ENCODE results near the gene CD209. TPM values are rescaled to one million over a fixed set of nuclear protein-coding genes. Genes with fewer than 3 reads are reported as not detected.

Gene CD209
- total RNA-seq, 1 donor from 2014 or later = not detected

DNA sequence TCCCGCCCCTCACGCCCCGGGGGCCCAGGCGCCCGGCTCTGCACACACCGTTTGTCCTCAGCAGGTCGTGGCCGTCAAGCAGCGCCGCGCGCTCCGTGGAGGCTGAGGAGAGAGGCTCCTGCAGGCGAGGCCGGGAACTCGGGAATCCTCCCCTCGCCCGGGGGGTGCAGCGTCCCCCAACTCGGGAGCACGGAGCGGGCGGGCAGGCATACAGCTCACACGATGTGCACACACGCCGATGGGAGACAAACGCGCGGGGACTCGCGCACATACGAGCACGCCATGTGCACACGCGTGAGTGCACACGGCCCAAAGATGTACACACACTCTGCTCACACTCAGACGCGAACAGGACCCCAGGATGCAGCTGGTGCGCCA lies 16.1 kb downstream of the CD209 start:
- Histone ChIP-seq H3K79me2 (ENCODE audit: low read depth) (no peaks in the 10 kb centered on the region), H3K36me3 (no peaks in the 10 kb centered on the region), H3F3A (ENCODE audit: low read depth) (no peaks in the 10 kb centered on the region), H4K20me1 (ENCODE audit: low read depth) (peaks cover 4% of the 10 kb centered on the region), H2AFZ (replicated peaks) (no peak overlapping the region), H3K4me1 (no peaks in the 10 kb centered on the region), H3K27ac (no peak overlapping the region), H3K4me2 (no peak overlapping the region), H3K4me3 (no peak overlapping the region), H3K9ac (no peak overlapping the region), H3K9me3 (ENCODE audit: low read depth) (no peaks in the 10 kb centered on the region), H3K27me3 (peaks cover 100% of the 10 kb centered on the region)
- Mint-ChIP-seq H3K36me3 (no peaks in the 10 kb centered on the region), H3K27me3 (ENCODE audit: insufficient read depth, low read depth) (peaks cover 47% of the 10 kb centered on the region), H3K9me3 (peaks cover 3% of the 10 kb centered on the region), H3K27ac (no peak overlapping the region), H3K4me1 (no peaks in the 10 kb centered on the region), H3K4me3 (no peak overlapping the region)
- TF ChIP-seq EZH2phosphoT487 (IDR thresholded peaks at IDR 0.05) (no peak), EZH2 (IDR thresholded peaks at IDR 0.05) (no peak)
- TF ChIP-seq, protein P1, sequence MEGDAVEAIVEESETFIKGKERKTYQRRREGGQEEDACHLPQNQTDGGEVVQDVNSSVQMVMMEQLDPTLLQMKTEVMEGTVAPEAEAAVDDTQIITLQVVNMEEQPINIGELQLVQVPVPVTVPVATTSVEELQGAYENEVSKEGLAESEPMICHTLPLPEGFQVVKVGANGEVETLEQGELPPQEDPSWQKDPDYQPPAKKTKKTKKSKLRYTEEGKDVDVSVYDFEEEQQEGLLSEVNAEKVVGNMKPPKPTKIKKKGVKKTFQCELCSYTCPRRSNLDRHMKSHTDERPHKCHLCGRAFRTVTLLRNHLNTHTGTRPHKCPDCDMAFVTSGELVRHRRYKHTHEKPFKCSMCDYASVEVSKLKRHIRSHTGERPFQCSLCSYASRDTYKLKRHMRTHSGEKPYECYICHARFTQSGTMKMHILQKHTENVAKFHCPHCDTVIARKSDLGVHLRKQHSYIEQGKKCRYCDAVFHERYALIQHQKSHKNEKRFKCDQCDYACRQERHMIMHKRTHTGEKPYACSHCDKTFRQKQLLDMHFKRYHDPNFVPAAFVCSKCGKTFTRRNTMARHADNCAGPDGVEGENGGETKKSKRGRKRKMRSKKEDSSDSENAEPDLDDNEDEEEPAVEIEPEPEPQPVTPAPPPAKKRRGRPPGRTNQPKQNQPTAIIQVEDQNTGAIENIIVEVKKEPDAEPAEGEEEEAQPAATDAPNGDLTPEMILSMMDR (IDR thresholded peaks at IDR 0.05) = no peak
- no peak for DNase-seq (ENCODE audit: low spot score)

DNA sequence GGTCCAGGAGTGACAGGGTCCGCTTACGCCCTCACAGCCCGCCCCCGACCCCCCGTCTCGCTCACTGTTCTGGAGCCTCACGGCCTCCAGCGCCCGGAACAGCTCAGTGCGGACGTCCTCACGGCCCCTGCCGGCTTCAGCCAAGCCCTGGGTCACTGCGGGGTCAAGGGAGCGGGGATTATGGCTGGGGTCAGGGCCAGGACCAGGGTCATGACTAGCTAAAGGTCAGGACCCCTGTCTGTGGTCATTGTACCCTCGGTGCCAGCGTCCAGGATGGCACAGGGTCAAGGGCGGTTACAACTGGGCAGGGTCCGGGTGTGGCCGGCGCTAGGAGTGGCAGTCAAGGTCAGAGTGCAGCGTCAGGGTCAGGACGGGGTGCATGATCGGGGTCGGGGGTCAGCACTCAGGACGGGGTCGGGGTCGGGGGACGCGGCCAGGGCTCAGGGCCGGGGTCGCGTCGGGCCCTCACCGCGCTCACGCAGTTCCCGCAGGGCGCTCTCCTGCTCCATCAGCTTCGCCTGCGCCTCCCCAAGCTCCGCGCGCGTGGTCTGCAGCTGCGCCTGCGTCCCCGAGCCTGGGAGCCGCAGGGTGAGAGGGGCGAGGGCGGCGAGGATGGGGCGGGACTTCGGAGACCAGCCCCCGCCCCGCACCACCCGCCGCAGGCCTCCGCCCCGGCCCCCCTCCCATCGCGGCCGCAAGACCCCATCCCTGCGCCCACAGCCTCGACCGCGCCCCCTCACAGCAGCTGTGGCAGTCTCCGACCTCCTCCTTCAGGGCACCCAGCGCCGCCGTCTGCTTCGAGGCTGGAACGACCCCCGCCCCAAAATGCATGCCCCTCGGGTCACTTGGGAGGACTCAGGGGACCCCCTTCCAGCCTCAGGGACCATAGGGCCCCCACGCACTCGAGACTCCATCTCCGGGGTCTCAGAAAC lies 16.8 kb downstream of the CD209 start:
- Mint-ChIP-seq H3K9me3 (peaks cover 3% of the 10 kb centered on the region), H3K27ac (no peak overlapping the region), H3K4me3 (peak overlapping the region; percentile 41), H3K27me3 (ENCODE audit: insufficient read depth, low read depth) (peaks cover 48% of the 10 kb centered on the region), H3K36me3 (no peaks in the 10 kb centered on the region), H3K4me1 (no peaks in the 10 kb centered on the region)
- Histone ChIP-seq H3F3A (ENCODE audit: low read depth) (no peaks in the 10 kb centered on the region), H3K36me3 (no peaks in the 10 kb centered on the region), H3K4me2 (no peak overlapping the region), H4K20me1 (ENCODE audit: low read depth) (peaks cover 4% of the 10 kb centered on the region), H3K4me1 (no peaks in the 10 kb centered on the region), H3K27ac (no peak overlapping the region), H3K9ac (no peak overlapping the region), H3K79me2 (ENCODE audit: low read depth) (no peaks in the 10 kb centered on the region), H3K27me3 (peaks cover 100% of the 10 kb centered on the region), H3K4me3 (no peak overlapping the region), H3K9me3 (ENCODE audit: low read depth) (no peaks in the 10 kb centered on the region), H2AFZ (replicated peaks) (no peak overlapping the region)
- TF ChIP-seq EZH2phosphoT487 (IDR thresholded peaks at IDR 0.05) = peak; percentile 79
- TF ChIP-seq, protein P1 (IDR thresholded peaks at IDR 0.05) = no peak
- TF ChIP-seq EZH2 (IDR thresholded peaks at IDR 0.05) = peak; percentile 80
- DNase-seq (ENCODE audit: low spot score) = no peak

DNA sequence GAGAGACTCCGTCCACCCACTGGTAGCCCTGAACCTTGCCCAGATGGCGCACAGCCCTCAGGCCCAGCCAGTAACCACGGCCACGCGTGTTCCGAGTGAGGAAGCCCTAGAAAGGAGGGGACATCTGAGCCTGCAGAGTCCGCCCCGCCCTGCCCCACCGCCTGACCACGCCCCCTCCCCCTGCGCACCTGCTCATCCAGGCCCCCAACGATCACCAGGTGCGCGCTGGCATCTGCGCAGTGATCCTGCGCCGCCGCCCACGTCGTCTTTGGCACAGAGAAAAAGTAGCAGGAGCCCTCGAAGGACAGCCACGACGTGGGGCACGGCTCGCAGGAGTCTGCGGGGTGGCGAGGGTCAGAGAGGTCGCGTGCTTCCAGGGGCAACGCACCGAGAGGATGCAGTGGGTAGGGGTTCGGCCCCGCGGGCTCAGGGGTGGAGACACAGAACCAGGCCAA lies 17.5 kb downstream of the CD209 start:
- no peak overlapping the region for H2AFZ ChIP-seq (replicated peaks)

More for the DNA sequence above, 17.5 kb downstream of the CD209 start:
- no peaks in the 10 kb centered on the region for H3K36me3 ChIP-seq
- H3K4me1 Mint-ChIP-seq = no peaks in the 10 kb centered on the region
- H3K9me3 Mint-ChIP-seq = peaks cover 3% of the 10 kb centered on the region
- no peak overlapping the region for H3K27ac ChIP-seq
- H3K4me1 ChIP-seq = no peaks in the 10 kb centered on the region
- H3K9me3 ChIP-seq (ENCODE audit: low read depth) = no peaks in the 10 kb centered on the region
- no peak overlapping the region for H3K4me3 ChIP-seq
- no peak overlapping the region for H3K27ac Mint-ChIP-seq
- H3K79me2 ChIP-seq (ENCODE audit: low read depth) = no peaks in the 10 kb centered on the region
- DNase-seq (ENCODE audit: low spot score) = no peak
- H3K9ac ChIP-seq = no peak overlapping the region
- no peak overlapping the region for H3K4me2 ChIP-seq
- H3K4me3 Mint-ChIP-seq = no peak overlapping the region
- TF ChIP-seq, protein P1 (IDR thresholded peaks at IDR 0.05) = no peak
- peak; percentile 44 for TF ChIP-seq EZH2 (IDR thresholded peaks at IDR 0.05)
- H3K27me3 Mint-ChIP-seq (ENCODE audit: insufficient read depth, low read depth) = peaks cover 45% of the 10 kb centered on the region
- H3K36me3 Mint-ChIP-seq = no peaks in the 10 kb centered on the region
- H3K27me3 ChIP-seq = peaks cover 97% of the 10 kb centered on the region
- no peaks in the 10 kb centered on the region for H3F3A ChIP-seq (ENCODE audit: low read depth)
- H4K20me1 ChIP-seq (ENCODE audit: low read depth) = peaks cover 4% of the 10 kb centered on the region

Data from neural progenitor cell (in vitro differentiated cells).